SU-DHL-6 (cell line): ENCODE measurements around the gene TRMT44.

Source experiments
- EZH2phosphoT487 ChIP-seq: fragments of 200-600 bp; sonication (generic), shearing (Covaris generic); conservative IDR thresholded peaks from 2 replicates; pipeline ENCODE4 v1.6.1; 2018; ENCODE audit warnings: mild to moderate bottlenecking, antibody characterized with exemption, low read length, moderate library complexity, mixed read lengths
- TF ChIP-seq, protein P1 (sequence below): fragments of 200-600 bp; sonication (generic); IDR thresholded peaks from one replicate; pipeline ENCODE4 v1.5.1; 2017; ENCODE audit warnings: antibody characterized with exemption, mild to moderate bottlenecking, low read length, moderate library complexity; ENCODE audit not compliant: insufficient read depth, poor library complexity, severe bottlenecking

DNA sequence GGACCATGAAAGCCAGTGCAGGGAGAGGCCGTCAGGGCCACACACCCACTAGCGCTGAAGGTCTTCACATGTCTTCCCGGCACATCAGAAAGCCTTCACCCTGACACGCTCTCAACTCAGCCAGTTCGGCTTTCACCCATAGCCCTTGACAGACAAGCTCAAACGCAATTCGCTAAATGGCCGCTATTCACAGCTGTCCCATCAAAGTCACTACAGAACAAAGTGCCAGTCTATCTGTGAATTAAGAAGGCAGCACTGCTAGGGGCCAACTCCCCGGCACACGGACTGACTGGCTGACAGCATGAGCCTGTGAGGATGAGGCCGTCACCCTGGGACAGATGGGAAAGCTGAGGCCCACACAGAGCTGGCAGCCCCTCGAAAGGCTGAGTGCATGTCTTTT, 45.8 kb upstream of the TRMT44 start:
- TF ChIP-seq, protein P1, sequence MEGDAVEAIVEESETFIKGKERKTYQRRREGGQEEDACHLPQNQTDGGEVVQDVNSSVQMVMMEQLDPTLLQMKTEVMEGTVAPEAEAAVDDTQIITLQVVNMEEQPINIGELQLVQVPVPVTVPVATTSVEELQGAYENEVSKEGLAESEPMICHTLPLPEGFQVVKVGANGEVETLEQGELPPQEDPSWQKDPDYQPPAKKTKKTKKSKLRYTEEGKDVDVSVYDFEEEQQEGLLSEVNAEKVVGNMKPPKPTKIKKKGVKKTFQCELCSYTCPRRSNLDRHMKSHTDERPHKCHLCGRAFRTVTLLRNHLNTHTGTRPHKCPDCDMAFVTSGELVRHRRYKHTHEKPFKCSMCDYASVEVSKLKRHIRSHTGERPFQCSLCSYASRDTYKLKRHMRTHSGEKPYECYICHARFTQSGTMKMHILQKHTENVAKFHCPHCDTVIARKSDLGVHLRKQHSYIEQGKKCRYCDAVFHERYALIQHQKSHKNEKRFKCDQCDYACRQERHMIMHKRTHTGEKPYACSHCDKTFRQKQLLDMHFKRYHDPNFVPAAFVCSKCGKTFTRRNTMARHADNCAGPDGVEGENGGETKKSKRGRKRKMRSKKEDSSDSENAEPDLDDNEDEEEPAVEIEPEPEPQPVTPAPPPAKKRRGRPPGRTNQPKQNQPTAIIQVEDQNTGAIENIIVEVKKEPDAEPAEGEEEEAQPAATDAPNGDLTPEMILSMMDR = no peak
- no peak for TF ChIP-seq EZH2phosphoT487
